ENCODE results near the gene FMNL3.
"Not testable (repeated sequence)": the region's sequence is repeated elsewhere in the genome, so short reads cannot be mapped to it uniquely, and the experiment has no call there.

FMNL3 gene

GRCh38 chr12:49707128-49707811 is at the start of gene FMNL3:
Gene FMNL3, minus strand, starts transcription at chr12:49707405. Its CDS starts 225 bp downstream, at chr12:49707180.
- DNase-seq = peak; percentile 99

- no peak for DNase-seq
Observed at GRCh38 chr12:49750996-49751393, 43.8 kb upstream of the FMNL3 start.

GRCh38 chr12:49750027-49750995 is 43.1 kb upstream of the FMNL3 start:
- DNase-seq = no peak

GRCh38 chr12:49748800-49749199 is 41.6 kb upstream of the FMNL3 start:
- no peak for DNase-seq

GRCh38 chr12:49748306-49748705 is 41.1 kb upstream of the FMNL3 start:
- DNase-seq = no peak

- no peak for DNase-seq
Observed at GRCh38 chr12:49744363-49744885, 37.2 kb upstream of the FMNL3 start.

GRCh38 chr12:49741882-49742620 is 34.8 kb upstream of the FMNL3 start:
- DNase-seq = peak; percentile 82

GRCh38 chr12:49740930-49741881 is 34.0 kb upstream of the FMNL3 start, which contains the start of gene TMBIM6:
Gene TMBIM6, plus strand, starts transcription at chr12:49741557. Its CDS starts 10,937 bp downstream, at chr12:49752494.
- DNase-seq = peak; percentile 98

- DNase-seq = not testable (repeated sequence)
Observed at GRCh38 chr12:49740277-49740676, 33.1 kb upstream of the FMNL3 start.

GRCh38 chr12:49738721-49739120 is 31.5 kb upstream of the FMNL3 start:
- DNase-seq = not testable (repeated sequence)

GRCh38 chr12:49734900-49735299 is 27.7 kb upstream of the FMNL3 start:
- not testable (repeated sequence) for DNase-seq

GRCh38 chr12:49733219-49734017 is 26.2 kb upstream of the FMNL3 start:
- DNase-seq = no peak

GRCh38 chr12:49730568-49731101 is 23.4 kb upstream of the FMNL3 start:
- no peak for DNase-seq

- DNase-seq = no peak
Observed at GRCh38 chr12:49730050-49730449, 22.8 kb upstream of the FMNL3 start.

- no peak for DNase-seq
Observed at GRCh38 chr12:49728446-49728845, 21.2 kb upstream of the FMNL3 start.

- not testable (repeated sequence) for DNase-seq
Observed at GRCh38 chr12:49721355-49721754, 14.2 kb upstream of the FMNL3 start.

- no peak for DNase-seq
Observed at GRCh38 chr12:49720214-49720613, 13.0 kb upstream of the FMNL3 start.

GRCh38 chr12:49717800-49718199 is 10.6 kb upstream of the FMNL3 start:
- not testable (repeated sequence) for DNase-seq

GRCh38 chr12:49716553-49716952 is 9.3 kb upstream of the FMNL3 start:
- no peak for DNase-seq

GRCh38 chr12:49713952-49714351 is 6.7 kb upstream of the FMNL3 start:
- DNase-seq = not testable (repeated sequence)
